Testis (tissue), 3 donors: Measurements from ENCODE around the gene WWC1. TPM values are rescaled to one million over a fixed set of nuclear protein-coding genes. Genes with fewer than 3 reads are reported as not detected.
"Not testable (repeated sequence)": the region's sequence is repeated elsewhere in the genome, so short reads cannot be mapped to it uniquely, and the experiment has no call there.

Source experiments
- DNase-seq: peaks from one replicate; pipeline ENCODE4 v3.0.0-alpha.2; 2019
- H3K27ac ChIP-seq, 2 donors: fragments of 200-600 bp; sonication (generic); one replicate each; pipeline ENCODE4 v1.5.1; 2019
- H3K27me3 ChIP-seq: fragments of 200-600 bp; sonication (generic); one replicate; pipeline ENCODE4 v1.5.1; 2019
- H3K36me3 ChIP-seq: fragments of 200-600 bp; sonication (generic); one replicate; pipeline ENCODE4 v1.5.1; 2017; ENCODE audit warnings: low read depth; ENCODE audit errors: missing control alignments
- H3K4me1 ChIP-seq: fragments of 200-600 bp; sonication (generic); one replicate; pipeline ENCODE4 v1.5.1; 2019
- H3K4me3 ChIP-seq, 2 donors: fragments of 200-600 bp; sonication (generic); one replicate each; pipeline ENCODE4 v1.5.1; 2017 to 2019
- H3K9me3 ChIP-seq: fragments of 200-600 bp; sonication (generic); one replicate; pipeline ENCODE4 v1.5.1; 2017
- POLR2A ChIP-seq: fragments of 450-650 bp; IDR thresholded peaks from one replicate; pipeline ENCODE4 v1.6.1; 2017; ENCODE audit warnings: antibody characterized with exemption, mild to moderate bottlenecking, moderate library complexity
- WGBS, 2 donors: methylation state at CpG; one replicate each; pipeline ENCODE4 v1.1.5; 2018; 5-methylcytosine and 5-hydroxymethylcytosine counted together
- intact Hi-C: fragments of 100-400 bp; cut with DNase I; formaldehyde crosslinking; loops from one replicate; pipeline ENCODE4 v1.15.1; 2023; ENCODE audit warnings: low total_unique reads
- polyA plus RNA-seq: library from polyadenylated mRNA; stranded (reverse); fragments of 350-450 nt; fragmentation: Illumina TruSeq; extraction: RNeasy Lipid Tissue Mini Kit (QIAGEN cat#74804); gene quantifications from one replicate; pipeline ENCODE4 v1.2.3, GENCODE V29; 2014; ENCODE audit warnings: low read depth, low replicate concordance; ENCODE audit not compliant: insufficient read depth
- total RNA-seq, 2 donors: library from RNA; depleted of rRNA; stranded (reverse); fragments of >200 nt; gene quantifications; one replicate each; pipeline ENCODE4 v1.2.3, GENCODE V29; 2016
- TF ChIP-seq, protein P1 (sequence below), 3 experiments: fragments of 450-650 bp in 2 of 3; fragments of 200-600 bp in 1 of 3; sonication (generic) in 1 of 3; IDR thresholded peaks; one replicate each; pipeline ENCODE4 v1.5.1; 2016 to 2019; ENCODE audit warnings: antibody characterized with exemption in 3 of 3, mild to moderate bottlenecking in 2 of 3, moderate library complexity in 1 of 3

The WWC1 gene
- total and polyA plus RNA-seq, 3 donors from 2014 or later = 3.7 to 6.0 (median 5.6) TPM

DNA sequence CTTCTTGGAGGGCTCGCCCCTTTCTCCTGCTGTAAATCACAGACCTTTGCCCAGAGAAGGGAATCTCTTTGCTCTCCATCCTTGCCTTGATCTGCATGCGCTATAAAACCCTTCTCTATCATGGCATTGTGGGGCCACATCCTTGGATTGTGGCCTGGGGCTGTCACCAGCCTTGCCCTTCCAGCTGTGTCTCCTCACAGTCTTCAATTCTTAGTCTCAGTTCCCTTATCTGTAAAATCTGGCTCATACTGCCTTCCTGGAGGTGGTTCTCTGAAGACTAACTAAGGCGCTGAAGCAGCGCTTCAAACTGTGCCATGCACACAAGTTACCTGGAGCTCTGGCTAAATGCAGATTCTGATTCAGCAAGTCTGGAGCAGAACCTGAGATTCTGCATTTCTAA lies 141.5 kb downstream of the WWC1 start:
- no peaks in the 10 kb centered on the region for H3K4me1 ChIP-seq
- 86 to 88% methylated on average over 4 of the region's 4 CpGs for WGBS, 2 donors
- no peak overlapping the region for H3K4me3 ChIP-seq
- H3K27me3 ChIP-seq = no peaks in the 10 kb centered on the region
- no peaks in the 10 kb centered on the region for H3K9me3 ChIP-seq
- intact Hi-C loops = no loop called here
- H3K27ac ChIP-seq = no peak overlapping the region
- DNase-seq = no peak
- H3K36me3 ChIP-seq = no peaks in the 10 kb centered on the region
- TF ChIP-seq, protein P1, sequence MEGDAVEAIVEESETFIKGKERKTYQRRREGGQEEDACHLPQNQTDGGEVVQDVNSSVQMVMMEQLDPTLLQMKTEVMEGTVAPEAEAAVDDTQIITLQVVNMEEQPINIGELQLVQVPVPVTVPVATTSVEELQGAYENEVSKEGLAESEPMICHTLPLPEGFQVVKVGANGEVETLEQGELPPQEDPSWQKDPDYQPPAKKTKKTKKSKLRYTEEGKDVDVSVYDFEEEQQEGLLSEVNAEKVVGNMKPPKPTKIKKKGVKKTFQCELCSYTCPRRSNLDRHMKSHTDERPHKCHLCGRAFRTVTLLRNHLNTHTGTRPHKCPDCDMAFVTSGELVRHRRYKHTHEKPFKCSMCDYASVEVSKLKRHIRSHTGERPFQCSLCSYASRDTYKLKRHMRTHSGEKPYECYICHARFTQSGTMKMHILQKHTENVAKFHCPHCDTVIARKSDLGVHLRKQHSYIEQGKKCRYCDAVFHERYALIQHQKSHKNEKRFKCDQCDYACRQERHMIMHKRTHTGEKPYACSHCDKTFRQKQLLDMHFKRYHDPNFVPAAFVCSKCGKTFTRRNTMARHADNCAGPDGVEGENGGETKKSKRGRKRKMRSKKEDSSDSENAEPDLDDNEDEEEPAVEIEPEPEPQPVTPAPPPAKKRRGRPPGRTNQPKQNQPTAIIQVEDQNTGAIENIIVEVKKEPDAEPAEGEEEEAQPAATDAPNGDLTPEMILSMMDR (IDR thresholded peaks at IDR 0.05) = no peak
- no peak for TF ChIP-seq POLR2A

DNA sequence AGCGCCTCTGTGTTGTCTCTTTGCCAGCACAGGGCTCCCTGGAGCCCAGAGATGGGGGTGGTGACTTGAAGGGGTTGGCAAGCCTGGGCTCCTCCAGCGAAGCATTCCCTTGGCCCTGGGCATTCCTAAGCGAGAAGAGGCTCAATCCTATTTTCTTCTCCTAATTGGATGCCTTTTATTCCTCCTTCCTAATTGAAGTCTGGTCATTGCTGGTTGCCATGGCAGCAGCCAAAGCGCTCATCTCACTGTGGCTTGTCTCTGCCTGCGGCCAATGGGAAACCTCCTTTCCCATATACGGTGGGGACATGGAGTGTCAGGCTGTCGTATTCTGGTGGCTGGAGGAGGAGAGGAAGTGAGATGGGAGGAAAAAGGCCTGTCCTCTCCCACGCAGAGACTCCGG lies 142.6 kb downstream of the WWC1 start:
- DNase-seq = peak; percentile 26
- H3K4me1 ChIP-seq = no peaks in the 10 kb centered on the region
- intact Hi-C loops = no loop called here
- H3K27me3 ChIP-seq = no peaks in the 10 kb centered on the region
- WGBS, 2 donors = 63 to 68% methylated on average over 9 of the region's 9 CpGs
- TF ChIP-seq POLR2A = no peak
- TF ChIP-seq, protein P1 (IDR thresholded peaks at IDR 0.05) = no peak
- no peaks in the 10 kb centered on the region for H3K9me3 ChIP-seq
- no peak overlapping the region for H3K4me3 ChIP-seq
- no peaks in the 10 kb centered on the region for H3K36me3 ChIP-seq
- H3K27ac ChIP-seq = no peak overlapping the region

DNA sequence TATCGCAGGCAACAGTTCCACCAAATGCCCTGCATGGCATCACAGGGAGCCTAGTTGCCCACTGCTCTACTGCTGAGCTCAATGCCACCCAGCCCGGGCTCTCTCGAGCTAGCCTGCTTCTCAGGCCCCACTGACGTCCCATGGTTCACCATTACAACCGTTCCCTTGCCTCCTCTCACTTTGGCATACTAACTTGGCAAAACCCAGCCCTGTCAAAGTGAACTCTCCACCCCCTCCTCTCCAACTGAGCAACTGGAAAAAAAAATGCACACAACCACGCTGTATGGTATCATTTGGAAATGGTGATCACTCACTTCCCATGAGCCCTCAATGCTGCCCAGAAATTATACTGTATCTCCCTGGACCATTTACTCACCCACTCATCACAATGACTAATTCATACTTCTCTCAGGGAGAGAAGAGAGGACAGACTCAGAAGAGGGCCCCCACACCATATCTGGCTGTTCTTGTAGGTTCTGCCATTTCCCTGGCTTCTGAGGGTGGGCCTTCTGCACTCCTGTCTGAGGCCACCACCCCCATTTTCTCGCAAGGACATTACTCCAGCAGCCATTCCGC lies 143.4 kb downstream of the WWC1 start:
- no peak for DNase-seq
- H3K9me3 ChIP-seq = no peaks in the 10 kb centered on the region
- H3K4me1 ChIP-seq = no peaks in the 10 kb centered on the region
- no peak for TF ChIP-seq POLR2A
- TF ChIP-seq, protein P1 (IDR thresholded peaks at IDR 0.05) = no peak
- no peak overlapping the region for H3K27ac ChIP-seq
- 76 to 89% methylated on average over 8 of the region's 8 CpGs for WGBS, 2 donors
- no peaks in the 10 kb centered on the region for H3K27me3 ChIP-seq
- no peak overlapping the region for H3K4me3 ChIP-seq
- intact Hi-C loops = no loop called here
- H3K36me3 ChIP-seq = no peaks in the 10 kb centered on the region

DNA sequence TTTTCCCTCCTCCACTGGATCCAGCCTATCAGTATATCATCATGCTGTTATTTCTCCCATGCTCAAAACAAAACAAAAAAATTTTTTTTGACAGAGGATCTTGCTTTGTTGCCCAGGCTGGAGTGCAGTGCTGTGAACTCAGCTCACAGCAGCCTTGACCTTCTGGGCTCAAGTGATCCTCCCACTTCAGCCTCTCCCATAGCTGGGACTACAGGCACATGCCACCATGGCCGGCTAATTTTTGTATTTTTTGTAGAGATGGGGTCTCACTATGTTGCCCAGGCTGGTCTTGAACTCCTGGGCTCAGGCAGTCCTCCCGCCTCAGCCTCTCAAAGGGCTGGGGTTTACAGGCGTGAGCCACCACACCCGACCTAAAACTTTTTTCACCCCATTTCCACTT lies 143.9 kb downstream of the WWC1 start:
- H3K4me1 ChIP-seq, DNase-seq, H3K4me3 ChIP-seq, H3K27ac ChIP-seq, H3K9me3 ChIP-seq, H3K27me3 ChIP-seq, H3K36me3 ChIP-seq, intact Hi-C loops: not testable (repeated sequence)
- 89 to 90% methylated on average over 4 of the region's 4 CpGs for WGBS, 2 donors

DNA sequence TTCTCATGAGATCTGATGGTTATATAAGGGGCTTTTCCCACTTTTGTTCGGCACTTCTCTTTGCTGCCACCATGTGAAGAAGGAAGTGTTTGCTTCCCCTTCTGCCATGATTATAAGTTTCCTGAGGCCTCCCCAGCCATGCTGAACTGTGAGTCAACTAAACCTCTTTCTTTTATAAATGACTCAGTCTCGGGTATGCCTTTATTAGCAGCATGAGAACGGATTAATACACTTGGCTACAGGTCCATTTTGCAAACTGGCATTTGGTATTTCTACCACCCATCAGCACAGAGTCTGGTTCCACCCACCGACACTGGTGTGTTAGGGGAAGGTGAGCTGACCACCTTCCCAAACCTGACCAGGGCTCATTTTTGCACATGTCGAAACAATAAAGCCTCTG lies 146.9 kb downstream of the WWC1 start:
- intact Hi-C loops = no loop called here
- no peaks in the 10 kb centered on the region for H3K4me1 ChIP-seq
- no peak overlapping the region for H3K4me3 ChIP-seq
- H3K27ac ChIP-seq = no peak overlapping the region
- DNase-seq = no peak
- 80 to 82% methylated on average over 5 of the region's 5 CpGs for WGBS, 2 donors
- H3K36me3 ChIP-seq = no peaks in the 10 kb centered on the region
- no peaks in the 10 kb centered on the region for H3K9me3 ChIP-seq
- no peak for TF ChIP-seq POLR2A
- TF ChIP-seq, protein P1 (IDR thresholded peaks at IDR 0.05) = no peak
- no peaks in the 10 kb centered on the region for H3K27me3 ChIP-seq
